Measurements from ENCODE around the gene COL5A2.
A peak's percentile ranks its signal among the peaks of the same experiment; 100 is the strongest.

Gene COL5A2

DNA sequence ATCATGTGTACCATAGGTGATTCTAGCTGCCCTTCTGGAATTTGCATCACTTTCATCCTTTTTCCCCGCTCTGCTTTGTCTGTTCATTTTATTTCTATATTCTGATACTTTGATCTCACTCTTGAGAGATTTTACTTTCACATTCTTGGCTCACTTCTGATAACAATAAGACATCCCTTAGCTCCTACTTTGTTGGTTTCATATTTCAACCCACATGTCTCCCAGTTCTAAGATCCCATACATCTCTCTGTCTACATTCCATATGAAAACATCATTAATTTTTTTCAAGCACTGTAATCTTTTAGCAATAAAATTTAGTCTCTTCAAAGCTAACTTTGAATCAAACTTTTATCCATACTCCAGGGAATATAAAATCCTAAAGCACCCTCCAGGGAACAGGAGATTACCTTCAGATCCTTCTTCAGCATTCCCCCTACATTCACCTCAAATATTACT lies 129.8 kb downstream of the COL5A2 start:
- ATAC-seq (no peak), DNase-seq (no peak)

DNA sequence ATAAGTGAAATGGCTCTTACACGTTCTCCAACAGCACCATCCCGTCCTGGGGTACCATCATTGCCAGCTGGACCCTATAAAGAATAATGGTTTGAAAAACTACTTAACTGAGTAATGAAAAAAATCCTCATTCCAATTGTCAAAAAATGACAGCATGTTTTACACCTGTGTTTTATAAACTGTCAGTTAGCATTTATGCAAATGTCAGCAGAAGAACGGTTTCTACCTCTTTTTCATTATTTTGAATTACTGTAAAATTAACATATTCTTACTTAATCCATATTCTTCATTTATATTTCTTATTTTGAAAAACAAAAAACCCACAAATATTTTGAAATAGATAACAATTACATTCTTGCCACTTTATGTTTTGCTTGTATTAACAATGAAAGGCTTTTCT lies 131.4 kb downstream of the COL5A2 start:
- DNase-seq: no peak
- ATAC-seq: no peak

DNA sequence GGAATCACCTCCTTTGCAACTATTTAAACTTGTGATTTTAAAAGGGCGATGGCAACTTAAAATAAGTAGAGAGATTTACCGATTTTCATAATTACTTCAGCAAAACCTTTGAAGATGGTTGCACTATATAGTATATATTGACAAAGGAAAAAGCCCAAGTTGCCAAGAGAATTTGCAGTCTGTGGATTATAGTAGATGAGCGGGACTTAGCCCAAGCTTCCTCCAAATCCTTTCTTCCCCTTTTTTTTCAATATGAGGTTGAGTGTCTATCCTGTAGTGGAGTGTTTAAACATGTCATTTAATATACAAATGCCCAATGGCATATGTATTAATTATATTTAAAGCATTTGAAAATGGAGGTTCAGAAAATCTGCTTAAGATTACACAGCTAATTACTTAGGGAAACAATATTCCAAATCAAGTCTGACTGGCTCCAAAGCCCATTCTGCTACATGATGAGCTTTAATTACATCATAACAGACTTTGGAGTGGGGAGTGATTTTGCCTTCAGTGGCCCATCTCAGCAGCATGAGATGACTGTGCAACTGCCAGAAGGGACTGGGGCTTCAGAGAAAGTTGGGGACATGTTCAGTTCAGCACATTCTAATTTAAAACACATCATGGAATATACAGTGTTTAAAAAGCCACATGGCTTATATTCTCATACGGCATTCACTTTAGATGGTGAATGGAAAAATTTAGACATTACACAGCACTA lies 132.2 kb downstream of the COL5A2 start:
- DNase-seq: no peak
- ATAC-seq: no peak

DNA sequence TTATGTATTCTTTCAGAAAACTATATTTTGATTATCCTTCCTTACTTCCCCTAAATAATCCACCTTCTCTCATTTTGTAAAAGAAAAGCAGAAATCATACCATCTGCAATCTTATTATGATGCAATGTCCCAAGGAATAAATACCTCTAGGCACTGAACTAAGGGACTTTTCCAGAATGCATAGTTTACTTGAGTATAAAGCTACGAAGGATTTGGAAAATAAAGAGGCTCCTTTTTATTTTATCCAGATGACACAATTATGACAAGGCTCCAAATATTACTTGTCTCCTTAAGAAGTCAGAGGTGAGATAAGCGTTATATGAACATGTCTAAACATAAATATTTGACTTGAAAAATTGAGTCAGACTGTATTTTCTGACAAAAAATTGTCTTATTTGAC lies 133.2 kb downstream of the COL5A2 start:
- DNase-seq: no peak
- ATAC-seq: no peak

DNA sequence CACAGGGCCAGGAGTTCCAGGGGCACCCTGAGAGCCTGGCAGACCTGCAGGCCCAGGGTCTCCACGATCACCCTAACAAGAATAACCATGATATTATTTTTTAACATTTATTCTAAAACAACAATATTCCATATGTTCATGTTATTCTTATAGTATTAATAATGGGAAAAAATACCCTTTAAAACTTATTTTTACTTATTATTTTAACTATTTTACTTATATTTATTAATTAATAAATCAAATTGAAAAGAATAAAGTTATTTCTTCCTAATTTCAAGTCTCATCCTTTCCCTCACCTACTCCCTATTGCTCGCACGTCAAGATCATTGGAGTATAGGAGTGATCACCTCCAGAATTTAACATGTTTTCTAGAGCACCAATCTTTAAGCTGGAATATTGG lies 133.7 kb downstream of the COL5A2 start:
- DNase-seq: no peak
- no peak for ATAC-seq

GRCh38 chr2:189037518-189037917 lies 142.0 kb downstream of the COL5A2 start:
- DNase-seq (no peak), ATAC-seq (no peak)

- ATAC-seq: no peak
- no peak for DNase-seq
These were observed 154.5 kb downstream of the COL5A2 start for GRCh38 chr2:189024901-189025618.

GRCh38 chr2:189022492-189022891 lies 157.1 kb downstream of the COL5A2 start:
- DNase-seq (no peak), ATAC-seq (no peak)

GRCh38 chr2:189022053-189022481 lies 157.5 kb downstream of the COL5A2 start:
- no peak for ATAC-seq
- DNase-seq: no peak

DNA sequence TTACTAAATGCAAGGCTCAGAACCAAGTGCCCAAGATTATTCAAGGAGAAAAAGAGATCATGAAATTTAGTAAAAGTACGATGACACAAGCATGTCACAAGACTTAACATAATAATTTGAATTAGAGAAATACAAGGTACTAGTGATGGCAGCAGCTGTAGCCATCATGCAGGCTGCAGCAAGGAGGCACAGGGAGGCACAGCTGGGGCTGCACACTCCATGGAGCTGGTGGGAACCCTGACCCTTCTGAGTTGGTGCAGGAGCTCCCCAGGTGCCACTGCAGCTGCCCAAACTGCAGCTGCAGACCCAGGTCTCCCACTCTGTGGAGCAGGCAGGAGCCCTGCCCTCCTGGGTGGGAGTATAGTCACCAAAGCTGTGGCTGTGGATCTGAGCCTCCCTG lies 159.4 kb downstream of the COL5A2 start:
- DNase-seq (no peak), ATAC-seq (peak; percentile 19)

DNA sequence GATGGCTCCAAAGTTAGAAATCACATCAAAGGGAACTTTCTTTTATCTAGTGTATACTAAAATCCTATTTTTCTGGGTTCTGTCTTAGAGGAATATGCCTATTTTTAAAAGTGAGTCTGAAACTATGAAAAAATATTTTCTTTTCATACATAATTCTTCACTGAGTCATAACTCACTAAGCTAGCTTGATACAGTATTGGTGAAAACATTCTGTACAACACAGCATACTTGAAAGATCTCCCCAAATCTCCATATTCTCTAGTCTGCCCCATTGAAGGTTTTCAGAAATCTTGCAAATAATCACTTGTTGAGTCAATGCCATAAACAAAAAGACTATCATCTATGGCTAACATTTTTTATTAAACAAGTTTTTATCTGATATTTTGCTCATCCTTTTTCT lies 160.9 kb downstream of the COL5A2 start:
- ATAC-seq: no peak

DNA sequence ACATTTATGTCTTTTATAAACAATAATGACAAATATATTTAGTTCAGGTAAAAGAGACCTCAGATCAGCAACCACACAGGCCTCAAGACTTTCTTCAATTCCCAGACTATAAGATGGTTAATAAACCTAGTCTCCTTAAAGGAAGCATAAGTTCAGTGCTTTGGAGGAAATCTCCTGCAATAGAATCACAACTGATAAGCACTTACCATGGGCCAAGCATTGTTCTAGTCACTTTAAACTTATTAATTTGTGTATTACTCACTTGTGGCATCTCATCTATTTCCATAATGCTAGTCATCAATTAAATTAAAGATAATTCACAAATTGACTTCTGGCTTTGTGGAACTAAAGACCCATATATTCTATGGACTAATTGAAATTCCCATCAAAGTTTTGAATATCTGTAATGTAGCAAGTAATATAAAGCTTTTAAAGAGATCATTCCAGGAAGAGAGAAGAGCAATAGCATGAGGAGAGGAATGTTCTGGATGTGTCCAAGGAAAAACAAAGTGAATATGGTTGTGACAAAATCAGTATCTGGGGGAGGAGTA lies 163.2 kb downstream of the COL5A2 start:
- ATAC-seq (no peak), DNase-seq (no peak)

More for the DNA sequence above, 160.9 kb downstream of the COL5A2 start:
- DNase-seq: no peak

GRCh38 chr2:189015359-189015758 lies 164.2 kb downstream of the COL5A2 start:
- DNase-seq: no peak

DNA sequence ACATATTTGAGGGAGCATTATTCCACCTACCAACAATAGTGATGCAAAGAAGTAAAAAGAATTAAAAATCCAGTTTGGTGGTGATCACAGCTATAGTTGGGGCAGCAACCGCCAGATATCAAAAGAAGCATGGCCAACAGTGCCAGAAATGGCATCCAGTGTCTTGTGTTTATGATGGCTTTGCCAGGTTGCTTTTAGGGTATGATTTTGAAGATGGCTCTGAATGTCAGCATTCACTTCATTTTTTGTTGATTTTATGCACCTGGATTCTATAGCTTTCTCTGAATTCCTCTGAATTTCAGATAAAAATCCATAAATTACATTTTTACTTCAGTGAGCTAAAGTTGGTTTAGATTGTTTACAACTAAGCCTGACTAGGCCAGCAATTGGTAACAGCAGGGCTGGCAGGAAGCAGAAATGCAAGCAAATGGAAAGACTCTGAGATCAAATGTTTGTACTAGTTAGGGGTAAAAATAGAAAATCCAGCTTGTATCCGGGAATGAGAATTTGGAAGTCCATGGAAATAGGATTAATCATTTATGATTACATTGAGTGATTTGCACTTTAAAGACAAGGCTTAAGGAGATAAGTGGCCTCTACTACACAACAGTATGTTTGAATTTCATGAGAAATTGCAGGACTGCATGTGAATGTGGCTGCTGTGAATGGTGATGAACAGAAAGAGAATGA lies 165.0 kb downstream of the COL5A2 start:
- DNase-seq (no peak), ATAC-seq (no peak)

More at GRCh38 chr2:189015359-189015758, 164.2 kb downstream of the COL5A2 start:
- no peak for ATAC-seq

DNA sequence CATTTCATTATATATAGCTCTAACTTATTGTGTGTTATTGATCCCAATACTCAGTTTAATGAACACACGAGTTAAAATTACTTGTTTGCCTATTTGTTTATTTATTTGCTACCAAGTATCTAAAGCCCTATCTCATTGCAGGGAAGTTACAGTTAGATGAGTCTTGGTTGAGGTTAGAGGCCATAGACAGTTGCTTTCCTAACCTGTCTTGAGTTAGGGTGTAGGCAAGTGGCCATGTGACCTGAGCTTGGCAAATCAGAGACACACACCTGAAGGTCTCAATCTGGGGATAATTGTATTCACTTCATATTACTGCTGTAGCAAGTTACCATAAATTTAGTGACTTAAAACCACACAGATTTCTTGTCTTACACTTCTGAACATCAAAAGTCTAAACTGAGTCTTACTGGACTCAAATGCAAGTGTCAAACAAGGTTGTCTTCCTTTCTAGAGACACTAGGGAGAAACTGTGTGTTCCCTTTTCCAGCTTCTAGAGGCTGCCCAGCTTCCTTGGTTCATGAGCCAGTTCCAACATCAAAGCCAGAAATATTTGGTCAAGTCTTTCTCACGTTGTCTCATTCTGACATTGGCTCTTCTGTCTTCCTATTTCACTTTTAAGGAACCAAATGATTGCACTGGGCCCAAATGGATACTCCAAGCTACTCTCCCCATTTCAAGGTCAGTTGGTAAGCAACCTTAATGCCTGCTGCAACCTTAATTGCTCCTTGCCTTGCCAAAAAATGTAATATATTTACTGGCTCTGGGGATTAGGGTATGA lies 165.7 kb downstream of the COL5A2 start:
- ATAC-seq (no peak), DNase-seq (no peak)

GRCh38 chr2:189013031-189013430 lies 166.5 kb downstream of the COL5A2 start:
- DNase-seq (no peak), ATAC-seq (no peak)

DNA sequence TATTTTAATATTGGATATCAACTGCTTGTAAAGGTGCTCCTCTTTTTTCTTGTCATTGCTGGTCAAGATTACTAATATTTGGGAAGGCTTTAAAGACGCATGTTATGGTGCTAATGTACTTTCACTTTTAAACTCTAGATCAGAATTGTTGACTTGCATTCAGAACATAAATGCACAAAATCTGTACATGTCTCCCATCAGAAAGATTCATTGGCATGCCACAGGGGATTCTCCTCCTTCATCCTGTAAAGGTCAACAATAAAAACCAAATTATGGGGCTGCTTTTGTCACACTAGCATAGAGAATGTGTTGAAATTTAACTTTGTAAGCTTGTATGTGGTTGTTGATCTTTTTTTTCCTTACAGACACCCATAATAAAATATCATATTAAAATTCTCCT lies 167.2 kb downstream of the COL5A2 start:
- no peak for DNase-seq
- ATAC-seq: no peak

DNA sequence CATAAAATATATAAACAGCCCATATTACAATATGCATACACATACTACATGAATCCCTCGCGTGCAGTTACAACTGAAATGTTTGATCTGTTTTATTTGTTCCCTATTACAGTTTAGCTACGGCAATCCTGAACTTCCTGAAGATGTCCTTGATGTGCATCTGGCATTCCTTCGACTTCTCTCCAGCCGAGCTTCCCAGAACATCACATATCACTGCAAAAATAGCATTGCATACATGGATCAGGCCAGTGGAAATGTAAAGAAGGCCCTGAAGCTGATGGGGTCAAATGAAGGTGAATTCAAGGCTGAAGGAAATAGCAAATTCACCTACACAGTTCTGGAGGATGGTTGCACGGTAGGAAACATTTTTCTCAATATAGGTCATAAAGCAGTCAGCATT lies 169.0 kb downstream of the COL5A2 start:
- ATAC-seq: no peak

GRCh38 chr2:189008555-189009262 lies 170.9 kb downstream of the COL5A2 start:
- no peak for ATAC-seq
- no peak for DNase-seq

More for the DNA sequence above, 169.0 kb downstream of the COL5A2 start:
- no peak for DNase-seq

DNA sequence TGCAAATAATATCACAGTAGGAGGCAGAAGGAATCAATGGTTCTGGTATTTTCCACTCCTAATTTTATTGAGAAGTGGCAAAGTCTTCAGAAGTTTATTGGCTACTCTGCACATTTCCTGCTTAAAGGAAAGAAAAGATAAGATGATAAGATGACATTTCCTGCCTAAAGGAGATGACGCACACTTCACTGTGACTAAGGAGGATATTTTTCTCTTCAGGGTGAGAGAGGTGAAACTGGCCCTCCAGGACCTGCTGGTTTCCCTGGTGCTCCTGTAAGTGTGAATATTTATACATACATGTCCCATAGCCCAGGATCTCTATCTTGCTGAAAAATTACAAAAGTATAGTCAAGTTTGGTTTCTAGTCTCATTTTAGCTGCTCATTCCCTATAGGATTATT lies 177.5 kb downstream of the COL5A2 start:
- DNase-seq: no peak

GRCh38 chr2:189000221-189000620 lies 179.3 kb downstream of the COL5A2 start:
- DNase-seq (no peak), ATAC-seq (no peak)

More for the DNA sequence above, 177.5 kb downstream of the COL5A2 start:
- peak; percentile 71 for ATAC-seq
